GM06990 (cell line): Measurements from ENCODE around the gene CRAMP1.

ENCODE experiments used
- DNase-seq: peaks from one replicate; pipeline ENCODE4 v3.0.0-alpha.2; 2011; ENCODE audit not compliant: insufficient read length; ENCODE audit errors: extremely low read depth
- H3K27me3 ChIP-seq: replicated peaks from 2 replicates; pipeline ENCODE4 v1.6.0; 2011; ENCODE audit warnings: low read length; ENCODE audit not compliant: control insufficient read depth, insufficient read depth
- H3K36me3 ChIP-seq: 2 replicates; pipeline ENCODE4 v1.5.1; 2011; ENCODE audit warnings: low read length; ENCODE audit not compliant: control insufficient read depth, insufficient read depth
- H3K4me3 ChIP-seq: replicated peaks from 2 replicates; pipeline ENCODE4 v1.5.1; 2011; ENCODE audit warnings: low read depth, mild to moderate bottlenecking, control low read depth, low read length
- TF ChIP-seq, protein P1 (sequence below): IDR thresholded peaks from 2 replicates; pipeline ENCODE4 v1.5.1; 2011; ENCODE audit warnings: low read length, control low read depth, mild to moderate bottlenecking, inconsistent platforms; ENCODE audit not compliant: insufficient read depth, poor library complexity, severe bottlenecking

CRAMP1 gene

DNA sequence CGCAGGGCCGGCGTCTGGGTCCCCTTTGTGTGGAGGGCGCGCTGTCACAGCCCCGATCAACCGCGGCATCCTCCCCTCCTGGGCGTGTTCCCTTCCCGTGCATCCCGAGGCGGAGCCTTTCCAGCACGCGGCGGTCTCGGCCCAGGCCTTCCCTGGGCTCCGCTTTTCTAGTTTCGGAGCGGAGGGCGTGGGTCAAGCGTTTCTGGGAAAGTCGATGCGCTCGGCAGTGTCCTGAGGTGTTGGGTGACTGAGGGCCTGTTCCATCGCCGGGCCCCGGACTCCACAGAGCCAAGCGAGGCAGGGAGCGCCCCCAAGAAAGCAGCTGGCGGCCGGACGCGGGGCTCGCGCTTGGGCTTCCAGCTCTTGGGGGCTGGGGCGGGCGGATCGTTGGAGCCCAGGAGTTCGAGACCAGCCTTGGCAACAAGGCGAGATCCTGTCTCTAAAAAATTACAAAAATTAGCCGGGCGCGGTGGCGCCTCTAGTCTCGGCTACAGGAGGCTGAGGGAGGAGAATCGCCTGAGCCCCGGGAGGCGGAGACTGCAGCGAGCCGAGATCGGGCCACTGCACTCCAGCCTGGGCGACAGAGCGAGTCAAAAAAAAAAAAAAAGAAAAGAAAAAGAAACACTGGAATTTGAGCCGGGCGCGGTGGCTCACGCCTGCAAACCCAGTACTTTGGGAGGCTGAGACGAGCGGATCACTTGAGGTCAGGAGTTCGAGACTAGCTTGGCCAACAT lies 1.1 kb upstream of the CRAMP1 start:
- TF ChIP-seq, protein P1, sequence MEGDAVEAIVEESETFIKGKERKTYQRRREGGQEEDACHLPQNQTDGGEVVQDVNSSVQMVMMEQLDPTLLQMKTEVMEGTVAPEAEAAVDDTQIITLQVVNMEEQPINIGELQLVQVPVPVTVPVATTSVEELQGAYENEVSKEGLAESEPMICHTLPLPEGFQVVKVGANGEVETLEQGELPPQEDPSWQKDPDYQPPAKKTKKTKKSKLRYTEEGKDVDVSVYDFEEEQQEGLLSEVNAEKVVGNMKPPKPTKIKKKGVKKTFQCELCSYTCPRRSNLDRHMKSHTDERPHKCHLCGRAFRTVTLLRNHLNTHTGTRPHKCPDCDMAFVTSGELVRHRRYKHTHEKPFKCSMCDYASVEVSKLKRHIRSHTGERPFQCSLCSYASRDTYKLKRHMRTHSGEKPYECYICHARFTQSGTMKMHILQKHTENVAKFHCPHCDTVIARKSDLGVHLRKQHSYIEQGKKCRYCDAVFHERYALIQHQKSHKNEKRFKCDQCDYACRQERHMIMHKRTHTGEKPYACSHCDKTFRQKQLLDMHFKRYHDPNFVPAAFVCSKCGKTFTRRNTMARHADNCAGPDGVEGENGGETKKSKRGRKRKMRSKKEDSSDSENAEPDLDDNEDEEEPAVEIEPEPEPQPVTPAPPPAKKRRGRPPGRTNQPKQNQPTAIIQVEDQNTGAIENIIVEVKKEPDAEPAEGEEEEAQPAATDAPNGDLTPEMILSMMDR = no peak
- H3K27me3 ChIP-seq = no peaks in the 10 kb centered on the region
- no peaks in the 10 kb centered on the region for H3K36me3 ChIP-seq
- no peak for DNase-seq
- peak overlapping the region; percentile 71 for H3K4me3 ChIP-seq

DNA sequence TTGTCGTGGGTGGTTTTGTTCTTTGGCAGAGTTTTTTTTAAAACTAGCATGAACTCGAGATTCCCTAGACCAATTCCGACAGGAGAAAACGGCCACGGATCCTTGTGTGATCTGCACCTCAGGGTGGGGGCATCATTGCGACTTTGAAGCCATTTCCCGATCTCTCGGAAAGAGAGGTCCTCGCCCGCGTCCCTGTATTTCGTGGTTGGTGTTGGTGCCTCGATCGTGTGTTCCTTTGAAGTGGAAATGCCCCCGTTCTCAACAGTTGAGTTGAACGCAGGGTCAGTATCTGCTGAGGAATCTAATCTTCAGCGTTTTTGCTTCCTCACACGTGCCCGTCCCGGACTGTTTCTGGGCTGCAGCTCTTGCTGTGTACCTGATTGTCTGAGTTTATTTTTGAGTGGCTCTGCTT lies 1.1 kb downstream of the CRAMP1 start:
- TF ChIP-seq, protein P1 = no peak
- H3K4me3 ChIP-seq = peak overlapping the region; percentile 92
- no peak for DNase-seq
- H3K36me3 ChIP-seq = peaks cover 2% of the 10 kb centered on the region
- H3K27me3 ChIP-seq = no peaks in the 10 kb centered on the region

DNA sequence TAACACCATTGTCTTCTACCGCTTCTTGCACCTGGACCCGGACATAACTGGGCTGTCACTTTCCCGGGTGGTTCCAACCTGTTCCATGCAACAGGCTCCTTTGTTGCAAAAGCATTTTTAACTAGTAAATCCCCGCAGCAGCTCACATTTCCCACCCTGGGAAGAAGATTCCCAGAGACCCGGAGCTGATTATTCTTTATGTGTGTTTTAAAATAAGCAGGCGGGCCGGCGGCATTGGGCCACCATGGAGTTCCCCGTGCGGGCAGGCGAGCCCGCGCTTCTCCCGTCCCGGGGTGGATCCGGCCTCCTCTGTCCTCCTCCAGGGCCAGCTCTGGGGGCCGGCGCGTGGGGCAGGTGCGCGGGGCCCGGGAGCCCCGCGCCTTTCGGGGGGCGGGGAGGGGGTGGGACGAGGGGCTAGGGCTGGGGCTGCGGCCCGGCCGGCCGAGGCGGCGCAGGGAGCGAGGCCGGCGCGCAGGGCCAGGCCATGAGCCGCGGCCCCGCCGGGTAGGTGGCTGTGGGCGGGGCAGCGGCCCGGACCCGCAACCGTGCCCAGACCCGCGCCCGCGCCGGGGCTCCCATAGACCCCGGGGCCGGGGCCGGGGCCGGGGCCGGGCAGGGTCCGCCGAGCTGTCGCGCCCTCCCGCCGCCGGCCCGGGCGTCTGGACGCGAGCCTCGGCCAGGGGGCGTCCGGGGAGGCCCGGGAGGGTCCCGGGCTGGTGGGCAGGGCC lies 1.7 kb downstream of the CRAMP1 start:
- TF ChIP-seq, protein P1 = no peak
- Histone ChIP-seq H3K27me3 (no peaks in the 10 kb centered on the region), H3K4me3 (peak overlapping the region; percentile 92), H3K36me3 (peaks cover 2% of the 10 kb centered on the region)
- no peak for DNase-seq

DNA sequence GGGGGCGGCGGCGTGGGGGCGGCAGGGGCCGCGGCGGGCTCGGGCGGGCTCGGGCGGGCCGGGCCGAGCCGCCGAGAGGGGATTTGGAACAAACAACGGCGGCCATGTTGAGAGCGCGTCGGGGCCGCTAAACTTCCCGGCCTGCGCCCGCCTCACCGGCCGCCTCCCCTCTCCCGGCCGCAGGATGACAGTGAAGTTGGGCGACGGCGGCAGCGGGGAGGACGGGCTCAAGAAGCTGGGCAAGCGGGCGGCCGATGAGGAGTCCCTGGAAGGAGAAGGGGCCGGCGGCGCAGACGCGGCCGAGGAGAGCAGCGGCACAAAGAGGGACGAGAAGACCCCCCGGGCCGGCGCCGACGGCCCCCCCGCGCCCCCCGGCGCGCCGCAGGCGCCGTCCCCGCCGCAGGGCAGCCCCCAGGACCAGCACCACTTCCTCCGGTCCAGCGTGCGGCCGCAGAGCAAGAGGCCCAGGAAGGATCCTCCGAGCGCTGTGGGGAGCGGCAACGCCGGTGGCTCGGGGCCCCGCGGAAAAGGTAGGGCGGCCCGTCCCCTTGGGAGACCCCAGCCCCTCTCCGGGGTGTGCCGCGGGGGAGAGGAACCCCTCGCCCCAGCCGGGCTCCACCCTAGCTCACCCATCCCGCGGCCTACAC lies 2.4 kb downstream of the CRAMP1 start:
- Histone ChIP-seq H3K36me3 (peaks cover 2% of the 10 kb centered on the region), H3K4me3 (peak overlapping the region; percentile 92), H3K27me3 (no peaks in the 10 kb centered on the region)
- TF ChIP-seq, protein P1 = no peak
- DNase-seq = peak; percentile 34

DNA sequence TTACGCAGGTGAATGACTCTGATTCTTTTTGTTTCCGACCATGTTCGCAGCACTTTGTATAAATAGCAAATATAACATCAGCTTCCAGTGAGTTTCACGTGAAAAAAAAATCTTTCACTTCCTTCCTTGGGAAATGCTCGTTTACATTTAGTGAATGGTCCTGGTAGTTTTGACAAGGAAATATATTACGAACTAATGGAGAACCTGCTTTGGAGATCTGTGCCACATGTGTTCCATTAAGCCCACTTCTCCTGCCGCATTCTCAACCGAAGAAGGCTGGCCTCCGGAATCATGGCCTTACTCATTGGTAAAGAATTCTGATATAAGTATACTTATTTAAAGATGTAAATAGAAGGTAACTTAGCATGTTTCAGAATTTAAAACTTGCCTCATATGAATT lies 3.6 kb downstream of the CRAMP1 start:
- H3K4me3 ChIP-seq = no peak overlapping the region
- peaks cover 5% of the 10 kb centered on the region for H3K36me3 ChIP-seq

More for the DNA sequence above, 3.6 kb downstream of the CRAMP1 start:
- H3K27me3 ChIP-seq = no peaks in the 10 kb centered on the region
- no peak for DNase-seq
- TF ChIP-seq, protein P1 = no peak
